HG03159 (cell line): ENCODE data around the gene ILK.

Experiments
- ATAC-seq: cut with Tn5 transposase; IDR thresholded peaks from one replicate; pipeline ENCODE4 v1.9.1; 2021; ENCODE audit warnings: mild to moderate bottlenecking, moderate library complexity; ENCODE audit not compliant: unreplicated experiment

ILK gene

DNA sequence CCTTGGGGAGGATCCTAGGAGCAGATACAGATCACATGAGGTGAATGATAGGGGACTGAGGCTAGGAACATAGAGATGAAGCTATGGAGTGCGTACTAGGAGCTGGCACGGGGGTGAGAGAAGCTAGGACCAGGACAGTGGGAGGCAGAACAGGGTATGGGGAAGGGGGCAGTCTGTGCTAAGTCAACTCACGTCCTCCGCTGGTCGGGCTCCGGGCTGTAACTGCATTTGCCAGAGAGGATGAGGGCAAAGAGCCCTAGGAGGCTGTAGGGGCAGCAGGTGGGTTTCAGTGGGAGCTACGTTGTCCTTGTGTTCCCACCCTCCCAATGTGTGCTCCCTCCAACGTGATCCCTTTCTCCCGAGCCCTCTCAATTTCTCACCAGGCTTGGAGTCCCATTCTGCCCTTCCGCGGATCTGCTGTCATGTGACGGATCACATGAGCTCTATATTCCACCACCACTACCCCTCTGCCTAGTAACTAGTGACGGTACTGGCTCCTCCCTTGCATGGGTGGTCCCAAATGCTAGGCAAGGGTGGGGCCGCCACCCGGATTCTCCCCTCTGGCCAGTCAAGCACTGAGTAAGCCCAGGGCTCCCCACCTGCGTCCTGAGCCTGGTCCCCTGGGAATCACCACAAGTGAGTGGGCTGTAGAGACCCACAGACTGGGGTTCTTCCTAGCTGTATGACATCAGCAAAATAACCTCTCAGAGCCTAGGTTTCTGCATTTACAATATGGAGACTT lies 15.6 kb downstream of the ILK start, which contains the start of gene TPP1:
TPP1 (minus strand) TSS at position 419 of the 742 bp plus-strand sequence; CDS start at position 397, 22 bp downstream.
- ATAC-seq = peak; percentile 99

- ATAC-seq = no peak
Observed at GRCh38 chr11:6620636-6621035, 17.1 kb downstream of the ILK start.

GRCh38 chr11:6621711-6622211 lies 18.2 kb downstream of the ILK start:
- no peak for ATAC-seq

- no peak for ATAC-seq
Observed at GRCh38 chr11:6622261-6623171, 18.9 kb downstream of the ILK start.

GRCh38 chr11:6623391-6624363 lies 20.1 kb downstream of the ILK start:
- no peak for ATAC-seq

GRCh38 chr11:6625156-6625831 lies 21.7 kb downstream of the ILK start:
- no peak for ATAC-seq

DNA sequence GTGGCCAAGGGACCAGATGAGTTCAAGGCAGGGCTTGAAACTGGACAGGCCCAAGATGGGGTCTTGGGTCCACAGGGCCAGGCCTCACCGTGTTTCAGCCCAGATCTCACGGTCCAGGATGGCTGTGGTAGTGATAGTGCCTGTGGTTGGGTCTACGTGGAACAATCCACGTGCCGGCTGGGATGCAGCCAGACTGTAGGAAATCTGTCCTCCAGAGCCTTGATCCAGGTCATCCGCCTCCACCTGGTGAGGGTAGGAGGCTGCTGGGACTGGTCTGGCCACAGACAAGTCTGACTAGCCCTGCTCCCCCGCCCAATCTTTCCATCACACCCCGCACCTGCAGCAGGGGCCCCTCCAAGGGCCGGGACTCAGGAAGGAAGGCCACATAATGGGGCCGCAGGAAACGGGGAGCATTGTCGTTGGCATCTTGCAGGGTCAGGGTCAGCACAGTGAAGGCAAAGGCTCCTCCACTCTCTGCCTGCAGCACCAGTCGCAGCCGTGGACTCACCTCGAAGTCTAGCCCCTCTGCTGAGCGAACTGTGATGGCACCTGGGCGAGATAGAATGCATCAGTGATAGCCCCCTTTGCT lies 22.4 kb downstream of the ILK start:
- no peak for ATAC-seq

- no peak for ATAC-seq
Observed at GRCh38 chr11:6626971-6627761, 23.6 kb downstream of the ILK start.

DNA sequence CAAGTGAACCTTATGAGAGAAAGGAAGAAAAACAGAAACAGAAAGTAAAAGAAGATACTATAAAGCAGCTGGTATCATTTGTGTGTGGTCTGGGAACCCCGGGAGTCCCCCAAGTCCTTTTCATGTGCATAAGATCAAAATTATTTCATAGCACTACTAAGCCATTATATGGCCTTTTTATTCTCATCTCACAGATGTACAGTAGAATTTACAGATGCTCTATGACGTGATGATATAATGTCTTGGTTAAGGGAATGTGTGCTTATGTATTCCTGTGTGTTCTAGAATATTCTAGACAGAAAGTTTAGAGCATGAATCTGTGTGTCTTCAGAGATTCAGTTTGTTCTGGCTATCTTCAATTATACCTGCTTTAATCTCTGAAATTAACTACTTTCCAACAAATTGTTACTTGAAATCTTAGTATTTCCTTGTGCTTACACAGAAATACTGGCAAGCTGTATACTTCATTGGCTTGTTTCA lies 24.2 kb downstream of the ILK start:
- ATAC-seq = peak; percentile 82

- no peak for ATAC-seq
Observed at GRCh38 chr11:6628526-6628925, 25.0 kb downstream of the ILK start.

DNA sequence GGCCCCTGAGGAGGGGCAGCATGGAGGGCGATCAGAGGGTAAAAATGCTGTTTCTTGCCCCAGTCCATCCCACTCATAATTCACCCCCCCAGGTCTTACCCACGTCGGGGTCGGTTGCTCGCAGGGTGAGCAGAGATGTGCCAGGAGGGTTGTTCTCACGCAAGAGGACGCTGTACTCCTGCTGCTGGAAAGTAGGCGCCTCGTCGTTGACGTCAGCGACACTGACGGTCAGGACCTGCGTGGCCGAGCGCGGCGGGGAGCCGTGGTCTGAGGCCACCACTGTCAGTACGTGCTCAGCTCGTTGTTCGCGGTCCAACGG lies 26.0 kb downstream of the ILK start:
- ATAC-seq = no peak

DNA sequence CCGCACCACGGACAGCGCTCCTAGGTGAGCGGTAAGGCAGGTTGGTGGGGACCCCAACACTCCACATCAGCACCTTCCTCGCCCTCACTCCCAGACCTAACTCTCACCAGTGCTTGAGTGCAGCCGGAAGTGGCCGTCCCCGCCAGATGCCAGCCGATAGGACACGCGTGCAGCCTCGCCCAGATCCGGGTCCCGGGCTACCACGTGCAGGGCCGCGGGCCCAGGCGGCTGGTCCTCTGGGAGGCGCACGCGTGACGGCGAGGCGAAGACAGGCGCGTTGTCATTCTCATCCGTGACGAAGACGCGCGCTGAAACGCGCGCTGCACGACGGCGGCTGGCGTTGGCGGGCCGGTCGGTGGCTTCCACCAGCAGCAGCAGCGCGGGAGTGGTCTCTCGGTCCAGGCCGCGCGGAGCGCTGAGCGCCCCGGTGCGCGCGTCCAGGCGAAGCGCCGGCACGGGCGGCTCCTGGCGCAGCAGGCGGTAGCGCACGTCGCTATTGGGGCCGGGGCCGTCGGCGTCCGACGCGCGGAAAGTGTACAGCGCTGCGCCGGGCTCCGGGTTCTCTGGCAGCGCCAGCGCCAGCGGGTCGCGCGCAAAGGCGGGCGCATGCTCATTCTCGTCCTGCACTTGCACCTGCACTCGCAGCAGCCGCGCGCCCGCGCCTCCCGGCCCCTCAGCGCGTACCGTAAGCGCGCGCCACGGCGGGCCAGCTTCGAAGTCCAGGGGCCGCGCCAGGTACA lies 26.5 kb downstream of the ILK start:
- ATAC-seq = no peak

GRCh38 chr11:6630632-6631291 lies 27.2 kb downstream of the ILK start:
- no peak for ATAC-seq

- no peak for ATAC-seq
Observed at GRCh38 chr11:6631361-6631890, 27.9 kb downstream of the ILK start.

DNA sequence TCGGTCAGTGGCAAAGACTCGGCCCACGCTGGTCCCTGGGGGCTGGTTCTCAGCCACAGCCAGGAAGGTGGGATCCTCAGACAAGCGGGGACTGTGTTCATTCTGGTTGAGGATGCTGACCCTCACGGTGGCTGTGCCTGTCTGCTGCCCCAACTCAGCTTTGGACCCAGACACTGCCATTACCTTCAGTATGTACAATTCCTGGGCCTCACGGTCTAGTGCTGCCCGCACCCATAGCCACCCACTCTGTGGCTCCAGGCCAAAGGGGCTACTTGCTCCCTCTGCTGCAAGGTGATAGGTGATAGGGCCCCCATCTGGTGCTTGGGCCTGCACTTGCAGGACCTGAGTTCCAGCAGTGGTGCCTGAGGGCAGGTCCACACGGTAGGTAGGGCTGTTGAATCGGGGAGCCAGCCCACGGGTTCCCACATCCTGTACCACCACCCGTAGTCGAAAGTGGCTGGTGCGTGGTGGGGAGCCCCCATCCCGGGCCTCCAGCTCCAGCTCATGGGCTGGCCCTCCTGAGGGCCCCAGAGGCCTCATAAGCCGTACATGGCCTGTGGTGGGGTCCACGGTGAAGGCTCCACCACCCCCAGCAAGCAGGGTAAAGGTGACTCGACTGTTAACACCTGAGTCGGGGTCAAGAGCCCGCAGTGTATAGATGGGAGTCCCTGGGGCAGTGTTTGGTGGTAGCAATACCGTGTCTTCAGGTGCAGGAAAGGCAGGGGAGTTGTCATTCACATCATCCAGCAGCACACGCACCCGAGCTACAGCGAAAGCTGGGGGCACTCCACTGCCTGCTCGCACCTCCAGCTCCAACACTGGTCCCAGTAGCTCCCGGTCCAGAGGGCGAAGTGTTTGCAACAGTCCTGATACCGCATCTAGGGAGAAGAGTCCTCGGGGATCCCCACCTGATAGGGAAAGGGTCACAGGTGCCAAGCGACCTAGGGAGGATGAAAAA lies 28.8 kb downstream of the ILK start:
- ATAC-seq = no peak
